Neutrophil (primary cell): Measurements from ENCODE around the gene RAI2.

Experiments
- H3K27ac ChIP-seq: fragments of 200-600 bp; sonication (generic); 2 replicates; pipeline ENCODE4 v1.5.1; 2016; ENCODE audit warnings: mild to moderate bottlenecking, moderate library complexity
- H3K27me3 ChIP-seq: fragments of 200-600 bp; sonication (generic); 2 replicates; pipeline ENCODE4 v1.6.0; 2016; ENCODE audit warnings: mild to moderate bottlenecking
- H3K36me3 ChIP-seq: fragments of 200-600 bp; sonication (generic); 2 replicates; pipeline ENCODE4 v1.5.1; 2017
- H3K4me1 ChIP-seq, 2 experiments: fragments of 200-600 bp in 1 of 2; sonication (generic) in 1 of 2; 1 replicate in 1 of 2; 2 replicates in 1 of 2; pipeline versions ENCODE4 v1.5.1 to v1.6.1; 2013 to 2016; ENCODE audit warnings: low read depth in 1 of 2, low read length in 1 of 2, mild to moderate bottlenecking in 1 of 2, moderate library complexity in 1 of 2; ENCODE audit not compliant: control insufficient read depth in 1 of 2, insufficient read depth in 1 of 2
- H3K4me3 ChIP-seq, 2 experiments: fragments of 200-600 bp in 1 of 2; sonication (generic) in 1 of 2; 1 replicate in 1 of 2; 2 replicates in 1 of 2; pipeline ENCODE4 v1.5.1; 2013 to 2016; ENCODE audit warnings: low read depth in 1 of 2, low read length in 1 of 2, mild to moderate bottlenecking in 1 of 2, moderate library complexity in 1 of 2
- H3K9me3 ChIP-seq: fragments of 200-600 bp; sonication (generic); 2 replicates; pipeline ENCODE4 v1.5.1; 2016
- TF ChIP-seq, protein P1 (sequence below): fragments of 200-600 bp; sonication (generic); IDR thresholded peaks from 2 replicates; pipeline ENCODE4 v1.5.1; 2016; ENCODE audit warnings: antibody characterized with exemption

RAI2 gene

DNA sequence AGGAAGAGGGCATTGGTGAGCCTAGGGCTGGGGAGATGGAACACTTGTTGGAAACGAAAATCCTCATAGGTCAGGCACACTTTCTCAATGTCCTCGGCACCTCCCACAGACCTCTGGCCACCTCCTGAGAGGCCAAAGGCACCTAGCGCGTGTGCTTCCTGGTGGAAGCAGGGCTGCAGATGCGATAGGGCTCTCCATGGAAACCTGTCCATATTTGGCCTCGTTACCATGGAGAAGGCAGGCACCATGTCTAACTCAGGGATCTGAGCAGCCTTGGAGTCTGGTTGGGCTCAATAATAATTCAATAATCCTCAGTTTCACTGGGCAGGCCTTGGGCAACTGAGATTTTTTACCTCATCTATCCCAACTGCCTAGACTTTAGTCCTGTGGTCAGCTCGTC, 58.3 kb downstream of the RAI2 start:
- no peak overlapping the region for H3K4me3 ChIP-seq
- H3K4me1 ChIP-seq = peaks cover 24 to 26% of the 10 kb centered on the region in 2 experiments
- TF ChIP-seq, protein P1, sequence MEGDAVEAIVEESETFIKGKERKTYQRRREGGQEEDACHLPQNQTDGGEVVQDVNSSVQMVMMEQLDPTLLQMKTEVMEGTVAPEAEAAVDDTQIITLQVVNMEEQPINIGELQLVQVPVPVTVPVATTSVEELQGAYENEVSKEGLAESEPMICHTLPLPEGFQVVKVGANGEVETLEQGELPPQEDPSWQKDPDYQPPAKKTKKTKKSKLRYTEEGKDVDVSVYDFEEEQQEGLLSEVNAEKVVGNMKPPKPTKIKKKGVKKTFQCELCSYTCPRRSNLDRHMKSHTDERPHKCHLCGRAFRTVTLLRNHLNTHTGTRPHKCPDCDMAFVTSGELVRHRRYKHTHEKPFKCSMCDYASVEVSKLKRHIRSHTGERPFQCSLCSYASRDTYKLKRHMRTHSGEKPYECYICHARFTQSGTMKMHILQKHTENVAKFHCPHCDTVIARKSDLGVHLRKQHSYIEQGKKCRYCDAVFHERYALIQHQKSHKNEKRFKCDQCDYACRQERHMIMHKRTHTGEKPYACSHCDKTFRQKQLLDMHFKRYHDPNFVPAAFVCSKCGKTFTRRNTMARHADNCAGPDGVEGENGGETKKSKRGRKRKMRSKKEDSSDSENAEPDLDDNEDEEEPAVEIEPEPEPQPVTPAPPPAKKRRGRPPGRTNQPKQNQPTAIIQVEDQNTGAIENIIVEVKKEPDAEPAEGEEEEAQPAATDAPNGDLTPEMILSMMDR = no peak
- no peaks in the 10 kb centered on the region for H3K27me3 ChIP-seq
- H3K36me3 ChIP-seq = no peaks in the 10 kb centered on the region
- no peak overlapping the region for H3K27ac ChIP-seq
- H3K9me3 ChIP-seq = no peaks in the 10 kb centered on the region

DNA sequence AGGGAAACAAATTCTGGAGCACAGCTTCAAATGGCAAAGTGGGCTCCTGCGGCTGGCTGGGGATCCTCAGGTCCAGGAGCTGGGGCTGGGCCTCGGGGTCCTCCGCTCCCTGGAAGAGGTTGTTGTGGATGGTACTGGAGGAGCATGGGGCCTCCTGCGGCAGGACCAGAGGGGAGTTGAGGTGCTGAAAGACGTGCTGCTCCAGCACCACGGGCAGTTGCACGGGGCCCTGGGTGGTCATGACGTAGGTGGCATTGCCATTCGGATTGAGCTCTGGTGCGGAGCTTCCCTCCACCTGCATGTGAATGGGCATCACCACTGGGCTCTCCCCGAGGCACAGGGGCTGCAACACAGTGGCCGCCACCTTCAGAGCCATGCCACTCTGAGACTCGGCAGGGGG, 59.7 kb downstream of the RAI2 start:
- TF ChIP-seq, protein P1 = no peak

DNA sequence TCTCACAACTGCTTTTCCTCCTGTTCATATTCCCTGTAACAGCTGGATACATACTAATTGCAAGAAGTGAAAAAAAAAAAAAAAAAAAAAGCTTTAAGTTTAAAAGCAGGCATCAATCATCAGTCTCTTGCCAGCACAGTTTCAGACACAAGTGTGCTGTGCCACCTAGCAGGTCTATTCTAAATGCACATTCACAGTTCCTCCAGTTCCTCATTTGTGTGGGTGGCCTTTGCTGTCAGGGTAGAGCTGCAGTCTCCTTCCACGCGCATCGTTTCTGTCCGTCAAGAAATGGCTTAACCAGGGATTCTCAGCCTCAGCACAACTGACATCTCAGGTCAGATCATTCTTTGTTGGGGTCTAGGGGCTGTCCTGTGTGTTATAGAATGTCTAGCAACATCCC, 62.2 kb downstream of the RAI2 start:
- H3K27me3 ChIP-seq = no peaks in the 10 kb centered on the region
- no peaks in the 10 kb centered on the region for H3K9me3 ChIP-seq
- H3K27ac ChIP-seq = no peak overlapping the region
- H3K4me3 ChIP-seq = no peak overlapping the region
- H3K36me3 ChIP-seq = no peaks in the 10 kb centered on the region
- H3K4me1 ChIP-seq = peaks cover 4 to 14% of the 10 kb centered on the region in 2 experiments
- TF ChIP-seq, protein P1 = no peak

More for the DNA sequence above, 59.7 kb downstream of the RAI2 start:
- Histone ChIP-seq H3K36me3 (no peaks in the 10 kb centered on the region), H3K27me3 (no peaks in the 10 kb centered on the region), H3K9me3 (no peaks in the 10 kb centered on the region), H3K4me3 (no peak overlapping the region), H3K4me1 (peaks cover 13 to 18% of the 10 kb centered on the region in 2 experiments), H3K27ac (no peak overlapping the region)

DNA sequence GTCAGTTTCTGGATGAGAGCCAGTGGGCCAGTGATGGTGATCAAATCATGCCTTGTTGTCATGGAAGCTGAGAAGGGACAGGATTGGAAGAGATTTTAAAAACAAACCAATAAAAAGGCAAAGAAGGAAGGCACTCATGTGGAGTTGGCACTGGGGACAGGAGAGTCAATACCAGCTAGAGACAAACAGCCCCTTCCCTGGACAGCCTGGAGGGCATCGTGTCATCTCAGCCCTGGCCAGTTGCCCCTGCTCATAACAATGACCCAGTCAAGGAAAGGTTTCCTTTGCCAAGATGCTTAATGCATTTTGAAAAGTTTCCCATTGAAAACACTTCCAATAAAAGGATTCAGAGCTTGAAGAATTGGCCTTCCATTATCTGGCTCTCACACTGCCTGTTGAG, 68.3 kb downstream of the RAI2 start:
- Histone ChIP-seq H3K4me1 (no peaks in the 10 kb centered on the region), H3K9me3 (no peaks in the 10 kb centered on the region), H3K4me3 (no peak overlapping the region), H3K27me3 (no peaks in the 10 kb centered on the region), H3K36me3 (no peaks in the 10 kb centered on the region), H3K27ac (no peak overlapping the region)
- TF ChIP-seq, protein P1 = no peak

DNA sequence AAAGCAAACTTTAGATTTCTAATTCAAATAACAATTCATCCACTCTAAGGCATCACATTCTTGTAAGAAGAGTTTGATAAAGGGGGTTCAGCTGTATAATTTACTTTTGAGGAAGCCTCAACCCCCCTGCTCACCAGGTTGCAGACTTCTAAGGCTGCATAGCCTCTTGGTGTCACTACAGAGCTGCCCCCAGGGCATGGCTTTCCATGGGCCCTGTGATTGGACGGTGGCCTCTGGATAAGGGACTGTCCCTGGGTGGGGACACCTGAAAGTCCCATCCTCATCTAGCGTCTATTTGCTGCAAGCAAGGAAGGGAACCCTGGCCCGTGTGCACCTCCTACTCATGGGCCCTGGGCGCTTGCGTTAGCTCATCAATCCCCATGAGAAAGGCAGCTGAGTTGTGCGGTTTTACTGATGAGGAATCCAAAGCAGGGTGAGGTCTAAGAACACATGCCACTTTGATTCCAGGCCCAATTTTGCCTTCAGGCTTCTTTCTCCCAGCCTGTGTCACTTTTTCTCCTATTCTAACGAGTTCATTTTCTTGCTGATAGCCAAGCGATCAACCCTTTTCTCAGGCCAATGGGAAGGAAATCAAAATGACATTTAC, 72.0 kb downstream of the RAI2 start:
- TF ChIP-seq, protein P1 = no peak
- Histone ChIP-seq H3K36me3 (no peaks in the 10 kb centered on the region), H3K4me3 (no peak overlapping the region), H3K27ac (no peak overlapping the region), H3K4me1 (no peaks in the 10 kb centered on the region), H3K27me3 (no peaks in the 10 kb centered on the region), H3K9me3 (no peaks in the 10 kb centered on the region)
